NB4 (cell line): ENCODE results near the gene ZSCAN26.

ENCODE experiments used
- CTCF ChIP-seq: IDR thresholded peaks from one replicate; pipeline ENCODE4 v1.5.1; 2012; ENCODE audit warnings: low read depth, low read length
- MYC ChIP-seq: IDR thresholded peaks from 2 replicates; pipeline ENCODE4 v1.6.1; 2011; ENCODE audit warnings: low read depth, low read length
- POLR2A ChIP-seq: IDR thresholded peaks from 2 replicates; pipeline ENCODE4 v1.6.1; 2011; ENCODE audit warnings: mild to moderate bottlenecking; ENCODE audit not compliant: insufficient read length; ENCODE audit errors: extremely low read depth

GRCh38 chr6:28220257-28221133 is 46.4 kb upstream of the ZSCAN26 start:
- no peak for TF ChIP-seq POLR2A
- TF ChIP-seq CTCF: no peak
- no peak for TF ChIP-seq MYC
